ENCODE measurements around the gene DGKE.
A peak's percentile ranks its signal among the peaks of the same experiment; 100 is the strongest.

The DGKE gene

DNA sequence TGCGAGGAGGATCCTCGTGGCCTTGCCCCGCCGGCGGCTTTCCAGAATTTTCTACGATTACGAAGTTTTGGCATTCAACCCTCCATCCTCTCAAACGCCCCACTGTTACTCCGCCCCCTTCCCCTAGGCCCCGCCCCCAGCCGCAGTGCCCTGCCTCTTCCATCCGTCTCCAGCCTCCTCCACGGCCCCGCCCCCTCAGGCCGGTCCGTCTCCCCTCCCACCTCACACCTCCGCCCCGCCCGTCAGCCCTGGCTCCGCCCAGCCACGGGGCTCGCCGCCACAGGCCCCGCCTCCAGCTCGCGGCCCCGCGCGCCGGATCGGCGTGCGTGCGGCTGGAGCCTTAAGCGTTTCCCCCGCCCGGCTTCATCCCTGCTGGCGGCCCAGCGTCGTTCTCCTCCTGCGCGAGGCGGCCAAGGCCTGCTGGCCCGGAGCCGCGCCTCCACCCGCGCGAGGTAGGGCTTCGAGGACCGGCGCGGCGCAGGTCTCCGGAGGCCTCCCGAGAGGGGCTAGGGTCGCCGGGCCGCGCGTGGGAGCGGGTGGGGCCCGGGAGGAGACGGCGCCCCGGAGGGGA is at the start of gene DGKE, which contains the start of gene C17orf67:
TSS of gene DGKE (plus strand) at position 343 of the 571 bp plus-strand sequence. CDS start 645 bp downstream, outside the sequence.
TSS of gene C17orf67 (minus strand) at position 112 of the 571 bp plus-strand sequence. CDS start 18,110 bp downstream, outside the sequence.
- peak; percentile 98 for DNase-seq

DNA sequence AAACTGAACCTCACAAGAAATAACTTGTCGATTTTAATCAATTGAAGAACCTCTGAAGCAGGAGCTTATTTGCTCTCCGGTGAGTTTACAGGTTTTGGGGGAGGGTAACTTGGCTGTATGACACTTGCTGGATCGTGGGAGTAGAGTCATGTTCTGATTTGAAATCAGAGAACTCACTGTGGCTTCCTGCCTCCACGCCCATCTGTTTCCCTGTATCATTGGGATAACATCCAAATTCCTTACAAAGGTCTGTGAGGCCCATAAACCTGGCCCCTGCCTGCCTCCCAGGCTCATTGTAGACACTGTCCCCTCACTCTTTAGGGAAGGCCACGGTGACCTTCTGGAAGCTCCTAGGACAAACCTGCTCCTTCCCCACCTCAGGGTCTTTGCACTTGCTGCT is 48.5 kb upstream of the DGKE start:
- DNase-seq, result no peak

GRCh38 chr17:56785997-56786680 is 47.8 kb upstream of the DGKE start:
- no peak for DNase-seq

- DNase-seq, result no peak
These were observed 46.9 kb upstream of the DGKE start for GRCh38 chr17:56786989-56787482.

DNA sequence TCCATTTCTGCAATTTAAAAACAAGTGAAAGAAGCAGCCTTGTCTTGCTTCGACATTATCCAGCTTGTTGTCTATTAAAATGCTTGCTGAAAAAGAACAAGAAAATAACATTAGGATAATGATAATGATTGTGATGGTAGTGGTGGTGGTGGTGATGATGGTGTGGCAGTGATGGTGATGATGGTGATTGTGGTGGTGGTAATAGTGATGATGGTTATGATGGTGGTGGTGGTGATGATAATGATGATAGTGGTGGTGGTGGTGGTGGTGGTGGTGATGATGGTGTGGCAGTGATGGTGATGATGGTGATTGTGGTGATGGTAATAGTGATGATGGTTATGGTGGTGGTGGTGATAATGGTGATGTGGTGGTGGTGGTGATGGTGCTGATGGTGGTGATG is 41.7 kb upstream of the DGKE start:
- DNase-seq, result no peak

DNA sequence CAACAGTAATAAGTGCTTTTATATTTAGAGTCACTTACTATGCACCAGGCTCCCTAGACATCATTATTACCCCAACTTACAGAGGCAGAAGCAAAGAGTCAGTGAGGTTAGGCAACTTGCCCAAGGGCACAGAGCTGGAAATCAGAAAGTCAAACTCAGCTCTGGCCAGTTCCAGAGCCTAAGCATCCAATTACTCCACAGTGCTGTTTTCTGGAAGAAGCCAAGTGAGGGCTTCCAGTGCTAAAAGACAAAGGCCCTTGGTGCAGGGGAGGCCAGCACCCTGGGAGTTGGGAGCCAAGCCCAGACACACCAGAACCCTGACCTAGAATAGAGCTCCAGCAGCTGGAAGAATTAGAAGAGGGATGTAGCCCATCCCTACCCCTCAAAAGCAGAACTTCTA is 40.4 kb upstream of the DGKE start:
- DNase-seq, result no peak

GRCh38 chr17:56793957-56794356 is 40.0 kb upstream of the DGKE start:
- peak; percentile 34 for DNase-seq

DNA sequence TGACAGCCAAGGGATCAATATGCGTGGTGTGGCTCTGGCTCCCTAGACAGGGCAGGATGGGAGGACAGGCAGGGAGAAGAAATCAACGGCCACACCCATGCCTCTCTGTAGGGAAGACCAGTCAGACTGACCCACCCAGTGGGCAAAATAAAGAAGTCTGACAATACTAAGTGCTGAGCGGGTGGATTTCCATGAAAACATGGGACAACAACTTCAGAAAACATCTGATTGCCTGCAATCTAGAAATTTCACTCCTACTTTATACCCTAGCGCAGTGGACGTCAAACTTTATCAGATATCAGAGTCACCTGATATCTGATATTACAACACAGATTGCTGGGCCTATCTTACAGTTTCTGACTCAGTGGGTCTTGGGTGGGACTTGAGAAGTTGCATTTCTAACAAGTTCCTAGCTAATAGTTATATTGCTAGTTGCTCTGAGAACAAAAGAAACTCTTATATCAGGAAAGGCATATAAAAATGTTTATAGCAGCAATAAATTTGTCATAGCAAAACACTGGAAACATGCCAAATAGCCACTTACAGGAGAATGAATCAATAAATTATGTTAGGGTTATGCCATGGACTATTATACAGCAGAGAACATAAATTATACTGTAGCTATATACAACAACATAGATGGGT is 38.6 kb upstream of the DGKE start:
- DNase-seq, result no peak

DNA sequence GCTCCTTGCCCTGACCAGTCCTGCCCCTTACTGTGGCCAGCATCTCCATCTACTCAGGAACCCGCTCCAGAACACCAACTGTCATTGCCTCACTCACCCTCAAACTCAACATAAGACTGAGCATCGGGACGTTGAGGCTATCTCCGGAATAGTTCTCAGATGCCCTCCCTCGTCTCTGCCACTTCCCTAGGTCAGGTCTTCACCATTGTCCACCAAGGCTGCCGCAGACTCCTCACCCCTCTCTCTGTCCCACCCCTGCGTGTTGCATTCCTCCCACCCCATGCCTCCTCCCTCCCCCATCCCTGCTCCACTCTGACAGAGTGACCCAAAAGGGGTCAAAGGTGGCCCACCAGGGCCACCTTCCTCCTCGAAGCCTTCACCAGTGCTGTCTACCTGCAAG is 37.4 kb upstream of the DGKE start:
- DNase-seq, result no peak

DNA sequence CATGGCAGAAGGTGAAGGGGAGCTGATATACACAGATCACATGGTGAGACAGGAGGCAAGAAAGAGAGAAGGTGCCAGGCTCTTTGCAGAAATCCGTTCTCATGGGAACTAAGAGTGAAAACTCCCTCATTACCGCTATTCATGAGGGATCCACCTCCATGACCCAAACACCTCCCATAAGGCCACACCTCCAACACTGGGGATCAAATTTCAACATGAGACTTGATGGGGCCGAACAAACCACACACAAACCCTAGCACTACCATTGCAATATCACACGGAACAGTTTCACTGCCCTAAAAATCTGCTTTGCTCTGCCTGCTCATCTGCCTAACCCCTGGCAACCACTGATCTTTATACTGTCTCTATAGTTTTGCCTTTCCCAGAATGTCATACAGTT is 35.0 kb upstream of the DGKE start:
- DNase-seq, result peak; percentile 28

GRCh38 chr17:56801459-56802178 is 32.3 kb upstream of the DGKE start:
- no peak for DNase-seq

DNA sequence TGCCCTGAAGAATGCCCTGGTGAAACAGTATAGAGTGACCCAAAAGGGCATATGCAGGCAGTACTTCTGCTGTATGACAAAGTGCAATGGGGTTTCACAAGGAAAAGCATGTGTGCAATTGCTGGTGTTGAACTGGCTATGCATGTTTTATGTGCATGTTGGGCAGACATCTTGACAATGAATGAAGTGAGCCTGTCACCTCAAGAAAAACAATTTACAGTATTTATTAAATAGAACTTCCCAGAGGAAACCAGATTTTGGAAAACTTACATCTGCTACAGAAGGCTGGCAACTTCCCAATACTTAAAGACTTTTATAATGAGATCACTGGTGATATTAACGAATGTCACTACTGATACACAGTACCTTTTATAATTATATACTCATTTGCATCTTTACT is 30.9 kb upstream of the DGKE start:
- no peak for DNase-seq

- DNase-seq, result no peak
These were observed 29.5 kb upstream of the DGKE start for GRCh38 chr17:56804454-56804853.

DNA sequence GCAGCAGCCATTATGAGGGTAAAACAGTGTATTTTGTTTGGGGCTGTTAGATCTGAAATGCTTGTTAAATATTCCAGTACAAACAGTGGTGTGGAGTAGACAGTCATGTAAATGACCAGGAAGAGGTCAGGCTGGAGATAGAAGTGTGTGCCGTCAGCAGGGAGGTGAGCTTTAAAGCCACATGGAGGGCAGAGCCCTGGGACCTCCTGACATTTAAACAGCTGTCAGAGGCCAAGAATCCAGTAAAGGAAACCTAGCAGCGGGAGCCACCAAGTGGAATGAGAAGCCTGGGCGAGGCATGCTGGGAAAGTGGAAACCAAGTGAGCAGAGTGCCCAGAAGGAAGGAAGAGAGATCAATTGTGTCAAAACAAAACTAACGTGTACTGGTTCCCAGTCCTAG is 27.0 kb upstream of the DGKE start:
- DNase-seq, result no peak

DNA sequence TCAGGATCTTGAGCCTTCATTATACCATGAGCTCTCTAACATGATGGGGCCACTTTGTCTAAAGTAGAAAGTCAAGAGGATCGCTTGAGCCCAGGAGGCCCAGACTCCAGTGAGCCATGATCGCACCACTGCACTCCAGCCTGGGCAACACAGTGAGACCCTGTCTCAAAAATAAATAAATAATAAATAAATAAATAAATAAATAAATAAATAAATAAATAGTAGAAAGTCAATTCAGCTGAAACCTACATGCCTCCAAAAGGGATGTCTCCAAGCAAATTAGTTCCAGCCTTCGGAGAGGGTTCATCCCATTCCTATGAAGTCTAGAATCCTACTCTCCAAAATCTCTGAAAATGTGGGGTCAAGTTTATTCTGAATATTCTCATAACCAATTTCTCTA is 26.2 kb upstream of the DGKE start:
- no peak for DNase-seq

DNA sequence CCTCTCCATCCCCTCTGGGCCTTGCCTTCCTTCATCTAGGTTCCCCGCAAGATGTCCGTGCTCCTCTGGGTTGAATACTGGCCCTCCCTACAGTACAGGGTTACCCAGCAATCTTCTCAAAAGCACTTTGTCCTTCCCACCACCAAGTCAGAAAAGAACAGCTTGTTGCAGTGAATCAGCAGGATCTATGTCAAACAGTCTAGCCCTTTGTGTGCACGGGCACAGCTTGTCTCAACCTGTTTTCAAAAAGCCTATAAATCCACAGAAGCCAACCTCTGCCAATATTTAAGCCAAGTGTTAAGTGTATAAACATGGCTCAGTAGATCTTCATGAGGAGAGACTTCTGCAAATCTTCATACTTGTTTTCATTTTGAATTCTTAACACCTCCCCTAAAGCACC is 25.4 kb upstream of the DGKE start:
- peak; percentile 37 for DNase-seq

DNA sequence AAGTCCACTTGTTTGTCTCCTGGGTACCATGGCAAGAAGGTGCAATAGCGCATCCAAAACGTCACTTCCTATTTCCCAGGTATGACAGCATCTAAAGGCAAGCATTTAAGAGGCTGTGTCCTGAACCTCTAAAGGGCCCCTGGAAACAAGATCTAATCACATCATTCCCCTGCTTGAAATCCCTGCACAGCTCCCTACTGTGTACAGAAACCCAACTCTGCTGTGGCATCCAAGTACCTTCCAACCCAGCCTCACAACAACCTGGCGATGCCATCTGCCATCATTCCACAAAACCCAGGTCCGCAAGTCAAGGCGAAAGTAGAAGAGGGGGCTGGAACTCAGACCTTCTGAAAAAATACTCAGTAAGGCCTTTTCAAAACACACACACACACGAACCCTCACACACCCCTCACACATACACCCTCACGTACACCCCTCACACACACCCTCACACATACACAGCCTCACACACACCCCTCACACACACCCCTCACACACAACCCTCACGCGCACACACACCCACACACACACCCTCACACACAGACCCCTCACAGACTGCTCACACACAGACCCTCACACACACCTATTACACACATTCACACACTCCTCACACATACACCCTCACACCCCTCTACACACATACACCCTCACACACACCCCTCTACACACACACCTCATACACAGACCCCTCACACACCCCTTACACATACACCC is 24.7 kb upstream of the DGKE start:
- DNase-seq, result no peak

- DNase-seq, result no peak
These were observed 24.2 kb upstream of the DGKE start for GRCh38 chr17:56809820-56810179.

- DNase-seq, result no peak
These were observed 23.6 kb upstream of the DGKE start for GRCh38 chr17:56810343-56810742.

DNA sequence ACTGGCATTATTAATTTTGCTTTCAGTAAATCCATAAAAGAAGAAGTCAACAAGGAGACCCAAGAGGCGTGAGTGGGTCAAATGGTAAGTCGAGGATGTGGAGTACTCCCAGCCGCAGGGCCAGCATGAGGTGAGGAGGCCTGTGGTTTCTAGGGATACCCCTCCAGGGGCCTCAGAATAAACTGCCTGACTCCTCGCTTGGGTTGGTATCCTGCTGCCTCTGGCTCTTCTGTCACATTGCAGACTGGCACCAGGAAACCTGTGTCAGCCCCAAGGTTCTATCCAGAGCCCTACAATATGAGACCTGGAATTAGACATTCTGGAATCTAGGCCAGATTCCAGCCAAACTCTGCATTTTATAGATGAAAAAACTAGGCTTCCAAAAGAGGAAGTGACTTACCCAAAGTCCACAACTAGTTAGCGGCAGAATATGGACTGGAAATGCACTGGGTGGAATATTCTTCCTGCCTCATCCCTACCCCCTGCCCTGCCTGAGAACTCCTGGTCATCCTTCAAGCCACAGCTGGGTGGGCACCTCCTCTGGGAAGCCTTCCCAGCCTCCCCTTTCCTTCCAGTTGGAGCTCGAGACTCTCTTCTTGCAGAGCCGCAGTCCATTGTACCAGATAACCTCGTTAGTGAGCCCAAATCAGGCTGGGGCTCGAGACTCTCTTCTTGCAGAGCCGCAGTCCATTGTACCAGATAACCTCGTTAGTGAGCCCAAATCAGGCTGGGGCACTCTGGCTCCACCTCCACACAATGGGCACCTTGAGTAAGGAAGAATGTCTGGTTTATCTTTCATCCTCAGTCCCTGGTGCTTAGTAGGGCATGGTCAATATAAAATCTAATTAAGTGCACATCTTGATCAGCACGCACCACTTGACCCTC is 22.8 kb upstream of the DGKE start:
- no peak for DNase-seq

- DNase-seq, result peak; percentile 32
These were observed 21.0 kb upstream of the DGKE start for GRCh38 chr17:56812901-56813388.

DNA sequence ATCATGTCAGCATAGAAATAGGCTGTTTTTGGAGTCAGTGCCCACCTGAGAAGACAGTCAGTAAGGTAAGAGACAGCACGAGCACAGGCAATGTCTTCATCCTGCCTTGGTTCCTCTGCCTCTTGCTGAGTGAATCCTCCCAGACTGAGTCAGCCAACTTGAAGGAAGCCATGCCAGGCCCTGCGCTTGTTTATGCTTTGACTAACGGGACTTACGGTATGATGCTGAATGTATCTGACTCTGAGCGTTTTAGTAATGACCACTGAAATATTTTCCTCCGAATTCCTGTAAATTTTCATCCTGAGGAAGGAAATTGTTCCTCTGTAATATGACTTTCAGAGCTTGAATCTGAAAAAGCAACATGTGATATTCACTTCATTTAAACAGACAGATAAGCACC is 18.2 kb upstream of the DGKE start:
- peak; percentile 33 for DNase-seq
